Measurements from ENCODE around the gene CCDC121. TPM values are rescaled to one million over a fixed set of nuclear protein-coding genes. Genes with fewer than 3 reads are reported as not detected.
A peak's percentile ranks its signal among the peaks of the same experiment; 100 is the strongest.

Gene CCDC121
- total and polyA plus RNA-seq, 7 donors: 1.6 to 8.6 (median 3.8) TPM

DNA sequence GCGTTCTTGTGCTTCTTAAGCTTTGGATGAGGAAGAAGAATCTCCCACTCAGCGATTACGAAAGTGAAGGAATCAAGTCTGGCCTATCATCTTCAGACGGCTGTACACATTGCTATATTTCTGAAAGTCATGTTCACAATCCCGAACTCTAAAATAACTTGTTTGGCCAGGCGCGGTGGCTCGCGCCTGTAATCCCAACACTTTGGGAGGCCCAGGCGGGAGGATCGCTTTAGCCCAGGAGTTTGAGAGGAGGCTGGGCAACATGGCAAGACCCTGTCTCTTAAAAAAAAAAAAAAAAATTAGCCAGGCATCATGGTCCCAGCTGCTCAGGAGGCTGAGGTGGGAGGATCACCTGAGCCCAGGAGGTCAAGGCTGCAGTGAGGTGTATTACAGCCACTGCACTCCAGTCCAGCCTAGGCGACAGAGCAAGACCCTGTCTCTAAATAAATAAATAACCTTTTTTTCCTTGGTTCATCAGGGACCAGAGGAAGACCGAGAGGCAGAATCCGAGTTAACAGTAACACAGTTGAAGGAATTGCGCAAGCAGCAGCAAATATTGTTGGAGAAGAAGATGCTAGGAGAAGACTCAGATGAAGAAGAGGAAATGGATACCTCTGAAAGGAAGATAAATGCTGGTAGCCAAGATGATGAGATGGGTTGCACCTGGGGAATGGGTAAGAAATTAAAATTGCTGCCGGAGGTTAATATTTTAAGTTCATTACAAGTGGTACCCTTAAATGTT is 36.0 kb upstream of the CCDC121 start:
- Histone ChIP-seq H3K27ac (peak overlapping the region in 1 of 4 donors; percentile 91), H3K9me3 (no peaks in the 10 kb centered on the region), H3K36me3 (peaks cover 12 to 50% (median 34%) of the 10 kb centered on the region in 4 donors), H3K27me3 (no peaks in the 10 kb centered on the region), H3K4me3 (peak overlapping the region; percentile 74 to 82 (median 76)), H3K4me1 (peaks cover 0 to 35% (median 29%) of the 10 kb centered on the region in 4 donors)
- no peak for DNase-seq
- intact Hi-C loops (cut with DNase I): no loop called here
- no peak for TF ChIP-seq POLR2AphosphoS5 (IDR thresholded peaks at IDR 0.05)
- no peak for TF ChIP-seq EP300 (IDR thresholded peaks at IDR 0.05)
- TF ChIP-seq POLR2A (IDR thresholded peaks at IDR 0.05): no peak
- TF ChIP-seq, protein P1, sequence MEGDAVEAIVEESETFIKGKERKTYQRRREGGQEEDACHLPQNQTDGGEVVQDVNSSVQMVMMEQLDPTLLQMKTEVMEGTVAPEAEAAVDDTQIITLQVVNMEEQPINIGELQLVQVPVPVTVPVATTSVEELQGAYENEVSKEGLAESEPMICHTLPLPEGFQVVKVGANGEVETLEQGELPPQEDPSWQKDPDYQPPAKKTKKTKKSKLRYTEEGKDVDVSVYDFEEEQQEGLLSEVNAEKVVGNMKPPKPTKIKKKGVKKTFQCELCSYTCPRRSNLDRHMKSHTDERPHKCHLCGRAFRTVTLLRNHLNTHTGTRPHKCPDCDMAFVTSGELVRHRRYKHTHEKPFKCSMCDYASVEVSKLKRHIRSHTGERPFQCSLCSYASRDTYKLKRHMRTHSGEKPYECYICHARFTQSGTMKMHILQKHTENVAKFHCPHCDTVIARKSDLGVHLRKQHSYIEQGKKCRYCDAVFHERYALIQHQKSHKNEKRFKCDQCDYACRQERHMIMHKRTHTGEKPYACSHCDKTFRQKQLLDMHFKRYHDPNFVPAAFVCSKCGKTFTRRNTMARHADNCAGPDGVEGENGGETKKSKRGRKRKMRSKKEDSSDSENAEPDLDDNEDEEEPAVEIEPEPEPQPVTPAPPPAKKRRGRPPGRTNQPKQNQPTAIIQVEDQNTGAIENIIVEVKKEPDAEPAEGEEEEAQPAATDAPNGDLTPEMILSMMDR (IDR thresholded peaks at IDR 0.05): no peak
- 85 to 87% methylated on average over 16 of the region's 16 CpGs for WGBS, 2 donors

DNA sequence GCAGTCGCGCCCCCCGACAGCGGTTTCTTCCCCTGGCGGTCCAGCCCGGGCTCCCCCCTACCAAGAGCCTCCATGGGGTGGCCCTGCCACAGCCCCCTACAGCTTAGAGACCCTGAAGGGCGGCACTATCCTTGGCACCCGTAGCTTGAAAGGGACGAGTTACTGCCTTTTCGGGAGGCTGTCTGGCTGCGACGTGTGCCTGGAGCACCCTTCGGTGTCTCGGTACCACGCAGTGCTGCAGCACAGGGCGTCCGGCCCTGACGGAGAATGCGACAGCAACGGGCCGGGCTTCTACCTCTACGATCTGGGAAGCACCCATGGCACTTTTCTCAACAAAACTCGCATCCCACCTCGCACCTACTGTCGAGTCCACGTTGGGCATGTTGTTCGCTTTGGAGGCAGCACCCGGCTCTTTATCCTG is 35.4 kb upstream of the CCDC121 start:
- Histone ChIP-seq H3K27ac (peak overlapping the region; percentile 87 to 92 (median 91)), H3K4me1 (peaks cover 0 to 37% (median 29%) of the 10 kb centered on the region in 4 donors), H3K4me3 (peak overlapping the region; percentile 74 to 82 (median 76)), H3K9me3 (no peaks in the 10 kb centered on the region), H3K36me3 (peaks cover 9 to 50% (median 33%) of the 10 kb centered on the region in 4 donors), H3K27me3 (no peaks in the 10 kb centered on the region)
- WGBS, 2 donors: 3% methylated on average over 28 of the region's 28 CpGs
- intact Hi-C loops (cut with DNase I): no loop called here
- DNase-seq: no peak
- TF ChIP-seq POLR2AphosphoS5 (IDR thresholded peaks at IDR 0.05) (no peak), POLR2A (IDR thresholded peaks at IDR 0.05) (no peak), EP300 (IDR thresholded peaks at IDR 0.05) (no peak)
- TF ChIP-seq, protein P1 (IDR thresholded peaks at IDR 0.05): no peak

DNA sequence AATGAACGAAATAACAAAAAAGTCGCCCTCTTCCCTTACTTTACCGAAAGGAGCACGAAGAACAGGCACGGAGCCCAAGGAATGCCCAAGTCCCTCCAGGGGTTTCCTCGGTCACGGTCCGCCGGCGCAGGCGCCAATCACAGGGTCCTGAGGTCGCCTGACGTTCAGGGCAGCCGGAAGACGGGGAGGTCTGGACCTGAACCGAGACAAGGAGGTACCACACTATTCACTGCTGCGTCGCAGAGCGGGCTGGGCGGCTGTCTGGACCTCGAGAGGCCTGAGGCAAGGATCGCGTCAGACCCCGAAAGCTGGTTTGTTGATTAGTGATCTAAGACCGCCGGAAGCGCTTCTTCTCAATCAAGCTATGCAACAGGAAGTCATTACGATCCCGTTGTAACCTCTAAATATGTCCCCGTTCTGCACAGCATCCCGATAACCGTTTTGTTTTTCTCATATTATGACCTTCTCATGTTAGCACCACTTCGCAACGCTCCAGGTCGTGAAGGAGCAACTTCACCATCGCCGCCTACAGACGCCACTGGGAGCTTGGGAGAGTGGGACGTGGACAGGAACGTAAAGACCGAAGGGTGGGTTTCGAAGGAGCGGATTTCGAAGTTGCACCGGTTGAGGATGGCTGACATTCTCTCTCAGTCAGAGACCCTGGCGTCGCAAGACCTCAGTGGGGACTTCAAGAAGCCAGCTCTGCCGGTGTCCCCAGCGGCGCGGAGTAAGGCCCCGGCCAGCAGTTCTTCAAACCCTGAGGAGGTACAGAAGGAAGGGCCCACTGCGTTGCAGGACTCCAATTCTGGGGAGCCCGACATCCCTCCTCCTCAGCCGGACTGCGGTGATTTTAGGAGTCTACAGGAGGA is 34.7 kb upstream of the CCDC121 start, which contains the start of the genes SLC4A1AP and SUPT7L:
SLC4A1AP (plus strand) TSS at position 605 of the 869 bp plus-strand sequence; CDS start at position 631, 26 bp downstream.
SUPT7L (minus strand) TSS at position 330 of the 869 bp plus-strand sequence. CDS start 1,422 bp downstream, outside the sequence.
- Histone ChIP-seq H3K9me3 (no peaks in the 10 kb centered on the region), H3K4me1 (peaks cover 0 to 37% (median 29%) of the 10 kb centered on the region in 4 donors), H3K27ac (peak within 1 kb of the TSS; percentile 87 to 92 (median 91)), H3K4me3 (peak within 1 kb of the TSS; percentile 74 to 82 (median 76)), H3K27me3 (no peaks in the 10 kb centered on the region), H3K36me3 (peaks cover 3 to 50% (median 29%) of the 10 kb centered on the region in 4 donors)
- whole genome bisulfite sequencing, 2 donors: 0% methylated on average over 56 of the region's 56 CpGs
- DNase-seq: peak; percentile 78
- peak; percentile 50 to 66 (median 63) for TF ChIP-seq POLR2AphosphoS5 (IDR thresholded peaks at IDR 0.05)
- no peak for TF ChIP-seq POLR2A (IDR thresholded peaks at IDR 0.05)
- TF ChIP-seq, protein P1 (IDR thresholded peaks at IDR 0.05): no peak
- TF ChIP-seq EP300 (IDR thresholded peaks at IDR 0.05): peak in 1 of 4 donors; percentile 33
- intact Hi-C loops (cut with DNase I): no loop called here

DNA sequence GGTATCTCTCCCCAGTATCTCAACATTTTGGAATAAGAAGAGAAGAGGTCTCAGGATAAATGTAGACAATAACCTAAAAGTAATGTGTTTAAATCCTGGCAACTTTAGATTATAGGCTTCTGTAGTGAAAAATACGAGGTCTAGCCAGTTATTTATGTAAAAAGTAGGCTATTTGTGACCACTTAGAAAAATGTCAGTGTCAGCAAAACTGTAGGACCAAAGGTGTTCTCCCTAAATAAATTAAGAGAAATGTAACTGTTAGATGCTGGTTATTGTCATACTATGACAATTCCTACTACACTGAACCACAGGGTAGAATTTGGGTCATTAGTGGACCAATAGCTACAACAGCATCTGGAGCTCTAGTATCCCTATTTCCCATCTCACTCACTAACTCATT is 32.6 kb upstream of the CCDC121 start:
- no peak for TF ChIP-seq POLR2A (IDR thresholded peaks at IDR 0.05)
- intact Hi-C loops (cut with DNase I): no loop called here
- Histone ChIP-seq H3K27me3 (no peaks in the 10 kb centered on the region), H3K27ac (no peak overlapping the region), H3K4me1 (peaks cover 0 to 36% (median 29%) of the 10 kb centered on the region in 4 donors), H3K36me3 (peaks cover 9 to 50% (median 30%) of the 10 kb centered on the region in 4 donors), H3K9me3 (no peaks in the 10 kb centered on the region), H3K4me3 (no peak overlapping the region)
- no peak for DNase-seq
- 91% methylated on average over 1 of the region's 1 CpG for WGBS, 2 donors
